ENCODE results near the gene OR52N4. TPM values are rescaled to one million over a fixed set of nuclear protein-coding genes. Genes with fewer than 3 reads are reported as not detected.

OR52N4 gene
- total and polyA plus RNA-seq, 2 of the 4 experiments (the other 2 are of a cell fraction) = not detected

DNA sequence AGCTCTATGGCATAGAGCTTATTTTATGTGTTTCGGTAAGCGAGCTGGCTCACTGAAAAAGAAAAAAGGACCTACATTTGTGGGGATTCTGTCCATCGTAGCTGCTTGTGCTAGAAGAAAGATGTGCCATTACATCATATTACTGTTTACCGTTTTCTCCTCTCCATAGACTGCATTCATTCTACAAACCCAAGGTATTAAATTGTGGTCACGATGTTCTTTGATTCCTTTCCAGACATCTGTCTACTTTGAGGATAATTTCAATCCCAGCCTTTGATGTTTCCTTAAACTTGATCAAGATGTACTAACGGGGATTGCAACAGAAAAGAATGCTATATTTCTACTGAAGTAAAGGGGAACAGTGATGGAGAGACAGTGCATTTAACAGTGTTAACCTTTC lies 42.5 kb downstream of the OR52N4 start:
- no peaks in the 10 kb centered on the region for H3K9me3 ChIP-seq (ENCODE audit: control insufficient read depth, insufficient read depth, low read length)
- DNase-seq = no peak
- BruUV-seq (replicated peaks) = no TSS peak
- H2BK5ac ChIP-seq (ENCODE audit: low read depth, low read length, poor library complexity, severe bottlenecking) = no peak overlapping the region
- no peaks in the 10 kb centered on the region for H3K79me1 ChIP-seq (ENCODE audit: low read depth in 1 of 2, low read length in 2 of 2)
- H3K23ac ChIP-seq (ENCODE audit: low read depth, low read length) = no peak overlapping the region
- no CpG with 5 or more reads among the region's 6 CpGs for WGBS, 2 experiments (ENCODE audit: extremely low coverage in 2 of 2, insufficient read length in 1 of 2)
- TF ChIP-seq RFX5 (IDR thresholded peaks at IDR 0.05; ENCODE audit: low read depth, low read length) = no peak
- H3K9me1 ChIP-seq (ENCODE audit: insufficient read depth, low read length) = no peaks in the 10 kb centered on the region
- H4K20me1 ChIP-seq (ENCODE audit: insufficient read depth, low read length) = no peaks in the 10 kb centered on the region
- H2BK120ac ChIP-seq (ENCODE audit: low read depth, low read length) = no peak overlapping the region
- H3K27ac ChIP-seq (ENCODE audit: insufficient read depth, low read length) = no peak overlapping the region
- H2BK15ac ChIP-seq (ENCODE audit: low read depth, low read length) = no peak overlapping the region
- H3K36me3 ChIP-seq (ENCODE audit: control insufficient read depth, insufficient read depth, low read length) = no peaks in the 10 kb centered on the region
- H4K91ac ChIP-seq (ENCODE audit: insufficient read depth, low read depth, low read length) = no peak overlapping the region
- dilution Hi-C loops (cut with HindIII; ENCODE audit: low sequenced_read_pairs, unreplicated experiment) (no loop called here), intact Hi-C loops (cut with micrococcal nuclease) (no loop called here), in situ Hi-C loops (cut with MboI; ENCODE audit: low sequenced_read_pairs) (no loop called here)
- H2AK9ac ChIP-seq (replicated peaks; ENCODE audit: low read depth, low read length, poor library complexity) = no peak overlapping the region
- no peak overlapping the region for H4K5ac ChIP-seq (ENCODE audit: low read depth, low read length)
- POLR2A ChIA-PET (ENCODE audit: unreplicated experiment) = no interaction called here
- H3K4ac ChIP-seq (ENCODE audit: low read depth, low read length) = no peak overlapping the region
- no peak overlapping the region for H3K14ac ChIP-seq (replicated peaks; ENCODE audit: low read depth, low read length)
- no peak overlapping the region for H3K56ac ChIP-seq (ENCODE audit: extremely low read depth, insufficient read depth, low read length)
- CTCF ChIA-PET = interaction anchor here (0.6 kb wide), 2 partner anchors 13 to 538 kb away, joined by 5 read pairs; no protein-coding TSS in a partner anchor
- no peak overlapping the region for H2AK5ac ChIP-seq (ENCODE audit: low read depth, low read length)
- no peaks in the 10 kb centered on the region for H3K4me1 ChIP-seq (ENCODE audit: control insufficient read depth, insufficient read depth, low read length)
- H3K4me3 ChIP-seq (ENCODE audit: insufficient read depth, low read depth, low read length) = no peak overlapping the region
- H3K27me3 ChIP-seq (ENCODE audit: control insufficient read depth, insufficient read depth, low read length) = no peaks in the 10 kb centered on the region
- H3K4me2 ChIP-seq (ENCODE audit: low read depth, low read length) = no peak overlapping the region
- H3K18ac ChIP-seq (ENCODE audit: low read depth, low read length) = no peak overlapping the region
- no peak overlapping the region for H2BK20ac ChIP-seq (ENCODE audit: low read depth, low read length)
- H3K9ac ChIP-seq (ENCODE audit: low read depth, low read length) = no peak overlapping the region
- H2AFZ ChIP-seq (replicated peaks; ENCODE audit: low read length, poor library complexity) = no peak overlapping the region
- ATAC-seq (ENCODE audit: low read depth) = no peak
- H4K8ac ChIP-seq (ENCODE audit: low read depth in 2 of 2, low read length in 2 of 2) = no peak overlapping the region

Data from IMR-90 (cell line).